Stimulated activated CD4-positive, alpha-beta T cell treated with anti-CD3 and anti-CD28 coated beads, TNF-alpha, amount 100 ng/mL, for 4 hours (primary cell): ENCODE data around the gene DNAJC2.
"Not testable (repeated sequence)": the region's sequence is repeated elsewhere in the genome, so short reads cannot be mapped to it uniquely, and the experiment has no call there.

Experiments
- DNase-seq, 3 experiments: peaks; one replicate each; pipeline ENCODE4 v3.0.0-alpha.2; 2020; ENCODE audit warnings: low read depth in 3 of 3

DNAJC2 gene

GRCh38 chr7:103266229-103266628, 78.3 kb downstream of the DNAJC2 start:
- DNase-seq: not testable (repeated sequence)

DNA sequence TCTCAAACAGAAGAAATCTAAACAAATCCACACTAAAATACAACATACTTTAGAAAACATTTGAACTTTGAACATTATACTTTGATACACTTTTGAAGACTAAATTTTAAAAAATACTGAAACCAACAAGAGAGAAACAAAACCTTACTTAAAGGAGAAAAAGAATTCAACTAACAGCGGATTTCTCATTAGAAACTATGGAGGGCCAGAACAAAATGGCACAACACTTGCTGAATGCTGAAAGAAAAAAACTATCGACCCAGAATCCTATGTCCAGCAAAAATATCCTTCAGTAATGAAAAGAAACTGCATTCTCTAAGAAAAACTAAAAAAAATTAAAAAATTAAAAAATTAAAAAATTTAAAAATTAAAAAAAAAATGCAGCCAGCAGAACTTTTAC, 80.5 kb downstream of the DNAJC2 start:
- not testable (repeated sequence) for DNase-seq
